ENCODE results near the gene TNKS2.
"Not testable (repeated sequence)": the region's sequence is repeated elsewhere in the genome, so short reads cannot be mapped to it uniquely, and the experiment has no call there.

Gene TNKS2

DNA sequence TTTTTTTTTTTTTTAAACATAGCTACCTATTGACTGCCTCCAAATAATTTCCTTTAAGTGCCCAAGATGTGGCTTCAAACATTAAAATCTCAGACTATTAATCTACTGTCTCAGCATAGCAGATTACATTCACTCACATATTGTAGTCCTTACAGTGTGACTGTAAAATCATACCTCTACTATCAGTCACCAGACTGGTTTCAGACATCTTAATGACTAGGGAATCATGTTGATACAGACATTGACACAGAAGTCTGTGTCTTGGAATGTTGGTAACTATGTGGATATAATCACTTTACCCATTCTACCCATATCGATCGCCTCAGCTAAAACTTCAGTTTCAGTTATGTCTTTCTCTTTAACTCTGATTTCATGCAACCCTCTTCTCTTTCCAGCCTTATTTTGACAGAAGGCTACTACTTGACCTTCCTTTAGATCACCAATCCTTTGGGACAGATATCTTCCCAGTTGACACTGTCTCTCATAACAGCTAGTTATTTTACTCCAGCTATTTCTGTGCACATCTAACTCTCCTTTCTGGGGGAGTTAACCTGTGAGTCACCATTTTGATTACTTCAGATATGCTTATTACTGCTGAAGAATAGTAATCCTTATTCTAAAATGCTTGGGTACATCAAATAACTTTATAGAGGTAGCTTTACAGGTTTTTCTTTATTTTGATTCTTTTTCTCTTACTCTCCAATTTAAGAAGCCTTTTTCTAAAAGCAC is 7.0 kb downstream of the TNKS2 start:
- Histone ChIP-seq H3K4me3 (ENCODE audit: low read length in 2 of 2) (no peak overlapping the region), H3K27ac (ENCODE audit: low read depth in 2 of 2, low read length in 2 of 2) (no peak overlapping the region), H3K9me3 (ENCODE audit: control insufficient read depth in 2 of 2, low read length in 2 of 2) (no peaks in the 10 kb centered on the region), H3K9ac (ENCODE audit: low read depth in 1 of 2, low read length in 2 of 2) (no peak overlapping the region), H3K36me3 (ENCODE audit: control insufficient read depth in 2 of 2, insufficient read depth in 2 of 2, low read length in 2 of 2) (peaks cover 2 to 4% of the 10 kb centered on the region in 2 donors), H3K4me1 (ENCODE audit: control insufficient read depth in 2 of 2, insufficient read depth in 2 of 2, low read length in 2 of 2) (peaks cover 3 to 6% of the 10 kb centered on the region in 2 donors), H3K27me3 (ENCODE audit: control insufficient read depth in 2 of 2, insufficient read depth in 2 of 2, low read length in 2 of 2) (no peaks in the 10 kb centered on the region)

DNA sequence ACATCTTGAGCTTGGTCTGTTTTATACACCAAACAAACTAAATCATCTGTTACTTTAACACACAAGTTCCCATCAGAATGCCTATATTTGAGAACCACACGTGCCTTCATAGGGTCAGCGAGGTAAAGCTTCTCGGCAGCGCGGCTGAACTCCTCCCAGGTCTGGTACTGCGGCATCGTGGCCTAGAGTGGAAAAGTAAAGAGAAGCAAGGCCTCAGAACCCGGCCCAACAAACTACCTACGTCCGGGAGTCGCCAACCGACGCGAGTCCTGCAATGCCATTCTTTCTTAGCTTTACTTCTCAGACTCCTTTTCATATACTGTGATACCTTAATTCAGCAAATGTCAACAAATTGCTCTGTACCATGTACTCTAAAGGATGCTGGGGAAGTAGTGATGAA is 9.0 kb downstream of the TNKS2 start:
- not testable (repeated sequence) for H3K36me3 ChIP-seq (ENCODE audit: control insufficient read depth in 2 of 2, insufficient read depth in 2 of 2, low read length in 2 of 2); H3K27me3 ChIP-seq (ENCODE audit: control insufficient read depth in 2 of 2, insufficient read depth in 2 of 2, low read length in 2 of 2); H3K9ac ChIP-seq (ENCODE audit: low read depth in 1 of 2, low read length in 2 of 2); H3K9me3 ChIP-seq (ENCODE audit: control insufficient read depth in 2 of 2, low read length in 2 of 2); H3K4me3 ChIP-seq (ENCODE audit: low read length in 2 of 2); H3K4me1 ChIP-seq (ENCODE audit: control insufficient read depth in 2 of 2, insufficient read depth in 2 of 2, low read length in 2 of 2); H3K27ac ChIP-seq (ENCODE audit: low read depth in 2 of 2, low read length in 2 of 2)

DNA sequence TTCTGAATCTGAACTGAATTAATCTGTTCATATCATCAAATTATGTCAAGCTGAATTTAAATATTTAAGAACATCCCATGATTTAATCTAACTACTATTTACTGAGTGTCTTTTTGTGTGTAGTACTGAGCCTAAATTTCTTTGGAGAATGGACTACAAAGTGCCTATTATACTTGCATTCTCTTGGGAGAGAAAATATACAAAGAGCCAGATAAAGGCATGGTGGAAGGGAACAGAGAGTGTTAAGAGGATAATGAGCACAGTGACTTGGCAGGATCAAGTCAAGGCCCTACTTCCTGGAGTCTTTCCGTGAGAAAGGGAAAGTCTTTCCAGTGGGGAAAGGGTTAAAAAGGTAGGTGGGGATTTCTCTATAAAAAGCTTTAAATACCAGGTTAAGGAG is 15.0 kb downstream of the TNKS2 start:
- no peak overlapping the region for H3K4me3 ChIP-seq (ENCODE audit: low read length in 2 of 2)
- H3K36me3 ChIP-seq (ENCODE audit: control insufficient read depth in 2 of 2, insufficient read depth in 2 of 2, low read length in 2 of 2): peaks cover 38 to 42% of the 10 kb centered on the region in 2 donors
- no peak overlapping the region for H3K27ac ChIP-seq (ENCODE audit: low read depth in 2 of 2, low read length in 2 of 2)
- no peaks in the 10 kb centered on the region for H3K9me3 ChIP-seq (ENCODE audit: control insufficient read depth in 2 of 2, low read length in 2 of 2)
- H3K9ac ChIP-seq (ENCODE audit: low read depth in 1 of 2, low read length in 2 of 2): no peak overlapping the region
- H3K27me3 ChIP-seq (ENCODE audit: control insufficient read depth in 2 of 2, insufficient read depth in 2 of 2, low read length in 2 of 2): no peaks in the 10 kb centered on the region
- H3K4me1 ChIP-seq (ENCODE audit: control insufficient read depth in 2 of 2, insufficient read depth in 2 of 2, low read length in 2 of 2): no peaks in the 10 kb centered on the region

DNA sequence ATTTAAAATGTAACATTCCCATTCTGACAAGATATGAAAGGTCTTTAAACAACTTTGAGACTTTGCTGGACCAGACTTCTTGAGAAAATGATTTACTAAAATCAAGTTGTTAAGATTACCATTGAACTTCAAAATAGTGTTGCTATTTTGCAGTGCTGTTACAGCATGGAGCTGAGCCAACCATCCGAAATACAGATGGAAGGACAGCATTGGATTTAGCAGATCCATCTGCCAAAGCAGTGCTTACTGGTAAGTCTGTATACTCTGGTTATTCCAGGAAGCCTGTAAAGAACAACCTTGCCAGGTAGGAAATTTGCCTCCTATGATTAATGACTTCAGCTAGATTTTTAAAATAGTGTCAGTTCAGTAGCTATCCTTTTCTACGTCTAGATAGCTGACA is 18.8 kb downstream of the TNKS2 start:
- no peak overlapping the region for H3K27ac ChIP-seq (ENCODE audit: low read depth in 2 of 2, low read length in 2 of 2)
- no peak overlapping the region for H3K9ac ChIP-seq (ENCODE audit: low read depth in 1 of 2, low read length in 2 of 2)
- no peaks in the 10 kb centered on the region for H3K27me3 ChIP-seq (ENCODE audit: control insufficient read depth in 2 of 2, insufficient read depth in 2 of 2, low read length in 2 of 2)
- H3K9me3 ChIP-seq (ENCODE audit: control insufficient read depth in 2 of 2, low read length in 2 of 2): no peaks in the 10 kb centered on the region
- no peaks in the 10 kb centered on the region for H3K4me1 ChIP-seq (ENCODE audit: control insufficient read depth in 2 of 2, insufficient read depth in 2 of 2, low read length in 2 of 2)
- no peak overlapping the region for H3K4me3 ChIP-seq (ENCODE audit: low read length in 2 of 2)
- peaks cover 65 to 73% of the 10 kb centered on the region in 2 donors for H3K36me3 ChIP-seq (ENCODE audit: control insufficient read depth in 2 of 2, insufficient read depth in 2 of 2, low read length in 2 of 2)

DNA sequence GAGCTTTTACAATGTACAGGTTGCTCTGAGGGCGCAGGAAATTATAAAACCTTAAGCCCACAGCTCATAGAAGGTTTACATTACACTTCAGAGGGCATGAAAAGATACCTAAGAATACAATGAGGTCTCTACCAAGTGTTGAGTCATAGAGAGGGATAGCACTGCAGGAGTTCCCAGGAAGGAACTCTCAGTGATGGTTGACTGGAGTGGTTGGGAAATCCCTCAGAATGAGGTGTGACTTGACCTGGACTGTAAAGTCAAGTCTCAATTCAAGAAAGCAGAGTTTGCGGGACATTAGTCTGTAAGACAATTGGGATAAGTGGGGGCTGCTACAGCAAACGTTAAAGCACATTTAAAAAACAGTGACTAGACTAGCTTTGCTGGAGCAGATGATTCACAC is 21.9 kb downstream of the TNKS2 start:
- Histone ChIP-seq H3K36me3 (ENCODE audit: control insufficient read depth in 2 of 2, insufficient read depth in 2 of 2, low read length in 2 of 2) (peaks cover 61 to 71% of the 10 kb centered on the region in 2 donors), H3K4me3 (ENCODE audit: low read length in 2 of 2) (no peak overlapping the region), H3K4me1 (ENCODE audit: control insufficient read depth in 2 of 2, insufficient read depth in 2 of 2, low read length in 2 of 2) (no peaks in the 10 kb centered on the region), H3K27me3 (ENCODE audit: control insufficient read depth in 2 of 2, insufficient read depth in 2 of 2, low read length in 2 of 2) (no peaks in the 10 kb centered on the region), H3K9me3 (ENCODE audit: control insufficient read depth in 2 of 2, low read length in 2 of 2) (no peaks in the 10 kb centered on the region), H3K9ac (ENCODE audit: low read depth in 1 of 2, low read length in 2 of 2) (no peak overlapping the region), H3K27ac (ENCODE audit: low read depth in 2 of 2, low read length in 2 of 2) (no peak overlapping the region)

DNA sequence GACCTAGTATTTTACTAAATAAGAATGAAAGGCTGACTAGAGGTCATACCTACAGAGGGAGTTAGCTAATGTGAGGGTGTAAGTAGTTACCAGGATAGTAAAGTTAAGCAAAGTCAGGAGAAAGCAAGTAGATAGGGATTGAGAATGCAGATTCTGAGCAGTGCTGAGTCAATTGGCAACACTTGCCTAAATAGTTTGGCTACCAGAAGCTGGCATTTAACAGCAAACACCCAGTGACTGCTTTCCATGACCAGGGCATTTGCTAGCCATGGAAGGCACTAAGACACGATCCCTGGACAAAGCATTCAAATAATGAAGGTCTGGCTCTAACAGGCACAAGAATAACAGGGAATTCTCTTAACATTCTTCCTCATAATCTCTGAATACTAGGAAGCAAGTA is 25.9 kb downstream of the TNKS2 start:
- Histone ChIP-seq H3K36me3 (ENCODE audit: control insufficient read depth in 2 of 2, insufficient read depth in 2 of 2, low read length in 2 of 2) (peaks cover 71 to 77% of the 10 kb centered on the region in 2 donors), H3K9ac (ENCODE audit: low read depth in 1 of 2, low read length in 2 of 2) (no peak overlapping the region), H3K4me1 (ENCODE audit: control insufficient read depth in 2 of 2, insufficient read depth in 2 of 2, low read length in 2 of 2) (no peaks in the 10 kb centered on the region), H3K9me3 (ENCODE audit: control insufficient read depth in 2 of 2, low read length in 2 of 2) (no peaks in the 10 kb centered on the region), H3K4me3 (ENCODE audit: low read length in 2 of 2) (no peak overlapping the region), H3K27me3 (ENCODE audit: control insufficient read depth in 2 of 2, insufficient read depth in 2 of 2, low read length in 2 of 2) (no peaks in the 10 kb centered on the region), H3K27ac (ENCODE audit: low read depth in 2 of 2, low read length in 2 of 2) (no peak overlapping the region)

DNA sequence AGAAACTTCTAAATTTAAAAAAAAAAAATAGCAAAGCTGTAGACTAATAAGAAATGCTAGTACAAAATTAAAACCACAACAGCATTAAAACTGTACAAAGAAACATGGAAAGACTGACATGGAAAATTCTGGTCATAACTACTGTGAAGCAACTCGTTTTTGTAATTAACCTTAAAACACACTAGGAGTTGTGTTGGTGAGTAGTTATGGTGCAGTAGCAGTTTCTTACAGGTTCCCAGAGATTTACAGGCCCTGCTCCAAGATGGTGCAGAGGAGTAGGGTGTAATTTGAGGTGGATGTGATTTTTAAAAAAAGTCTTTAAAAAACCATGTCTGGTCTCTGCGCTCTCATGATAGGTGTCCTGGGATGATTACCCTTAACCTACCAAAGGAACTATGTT is 31.0 kb downstream of the TNKS2 start:
- no peaks in the 10 kb centered on the region for H3K9me3 ChIP-seq (ENCODE audit: control insufficient read depth in 2 of 2, low read length in 2 of 2)
- H3K4me3 ChIP-seq (ENCODE audit: low read length in 2 of 2): no peak overlapping the region
- H3K36me3 ChIP-seq (ENCODE audit: control insufficient read depth in 2 of 2, insufficient read depth in 2 of 2, low read length in 2 of 2): peaks cover 74 to 76% of the 10 kb centered on the region in 2 donors
- H3K27ac ChIP-seq (ENCODE audit: low read depth in 2 of 2, low read length in 2 of 2): no peak overlapping the region
- no peaks in the 10 kb centered on the region for H3K27me3 ChIP-seq (ENCODE audit: control insufficient read depth in 2 of 2, insufficient read depth in 2 of 2, low read length in 2 of 2)
- H3K9ac ChIP-seq (ENCODE audit: low read depth in 1 of 2, low read length in 2 of 2): no peak overlapping the region
- H3K4me1 ChIP-seq (ENCODE audit: control insufficient read depth in 2 of 2, insufficient read depth in 2 of 2, low read length in 2 of 2): no peaks in the 10 kb centered on the region

DNA sequence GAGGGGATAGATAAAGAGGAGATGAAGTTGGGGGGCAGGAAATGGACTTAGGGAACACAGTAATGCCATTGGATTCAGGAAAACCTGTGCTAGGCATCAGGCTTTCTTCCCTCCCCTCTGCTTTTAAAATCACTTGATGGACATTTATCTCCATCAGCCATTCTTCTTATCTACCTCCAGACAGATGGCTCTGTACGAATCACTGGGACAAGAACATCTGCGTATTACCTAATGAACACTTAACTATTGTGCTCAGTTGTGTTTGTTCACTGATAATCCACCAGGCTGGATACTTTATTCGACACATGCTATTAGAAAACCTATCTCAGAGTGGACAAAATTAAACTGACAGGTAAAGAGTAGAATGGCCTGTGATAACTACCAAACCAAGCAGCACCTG is 40.0 kb downstream of the TNKS2 start:
- no peaks in the 10 kb centered on the region for H3K9me3 ChIP-seq (ENCODE audit: control insufficient read depth in 2 of 2, low read length in 2 of 2)
- H3K4me3 ChIP-seq (ENCODE audit: low read length in 2 of 2): no peak overlapping the region
- no peaks in the 10 kb centered on the region for H3K4me1 ChIP-seq (ENCODE audit: control insufficient read depth in 2 of 2, insufficient read depth in 2 of 2, low read length in 2 of 2)
- H3K27ac ChIP-seq (ENCODE audit: low read depth in 2 of 2, low read length in 2 of 2): no peak overlapping the region
- H3K27me3 ChIP-seq (ENCODE audit: control insufficient read depth in 2 of 2, insufficient read depth in 2 of 2, low read length in 2 of 2): no peaks in the 10 kb centered on the region
- no peak overlapping the region for H3K9ac ChIP-seq (ENCODE audit: low read depth in 1 of 2, low read length in 2 of 2)
- peaks cover 58 to 84% of the 10 kb centered on the region in 2 donors for H3K36me3 ChIP-seq (ENCODE audit: control insufficient read depth in 2 of 2, insufficient read depth in 2 of 2, low read length in 2 of 2)

DNA sequence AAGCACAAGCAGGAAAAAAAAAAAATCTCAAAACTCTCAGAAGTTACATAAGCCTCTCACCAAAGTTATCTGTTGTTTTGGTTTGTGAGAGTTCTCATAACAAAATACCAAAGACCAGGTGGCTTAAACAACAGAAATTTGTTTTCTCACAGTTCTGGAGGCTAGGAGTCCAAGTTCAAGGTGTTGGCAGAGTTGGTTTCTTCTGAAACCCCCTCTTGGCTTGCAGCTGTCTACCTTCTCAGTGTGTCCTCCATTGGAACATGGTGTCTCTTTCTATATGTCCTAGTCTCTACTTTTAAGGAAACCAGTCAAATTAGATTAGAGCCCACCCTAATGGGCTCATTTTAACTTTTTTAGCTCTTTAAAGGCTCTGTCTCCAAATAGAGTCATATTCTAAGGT is 44.9 kb downstream of the TNKS2 start:
- Histone ChIP-seq H3K4me3 (ENCODE audit: low read length in 2 of 2) (no peak overlapping the region), H3K27me3 (ENCODE audit: control insufficient read depth in 2 of 2, insufficient read depth in 2 of 2, low read length in 2 of 2) (no peaks in the 10 kb centered on the region), H3K4me1 (ENCODE audit: control insufficient read depth in 2 of 2, insufficient read depth in 2 of 2, low read length in 2 of 2) (no peaks in the 10 kb centered on the region), H3K9me3 (ENCODE audit: control insufficient read depth in 2 of 2, low read length in 2 of 2) (no peaks in the 10 kb centered on the region), H3K27ac (ENCODE audit: low read depth in 2 of 2, low read length in 2 of 2) (no peak overlapping the region), H3K36me3 (ENCODE audit: control insufficient read depth in 2 of 2, insufficient read depth in 2 of 2, low read length in 2 of 2) (peaks cover 47 to 72% of the 10 kb centered on the region in 2 donors), H3K9ac (ENCODE audit: low read depth in 1 of 2, low read length in 2 of 2) (no peak overlapping the region)

DNA sequence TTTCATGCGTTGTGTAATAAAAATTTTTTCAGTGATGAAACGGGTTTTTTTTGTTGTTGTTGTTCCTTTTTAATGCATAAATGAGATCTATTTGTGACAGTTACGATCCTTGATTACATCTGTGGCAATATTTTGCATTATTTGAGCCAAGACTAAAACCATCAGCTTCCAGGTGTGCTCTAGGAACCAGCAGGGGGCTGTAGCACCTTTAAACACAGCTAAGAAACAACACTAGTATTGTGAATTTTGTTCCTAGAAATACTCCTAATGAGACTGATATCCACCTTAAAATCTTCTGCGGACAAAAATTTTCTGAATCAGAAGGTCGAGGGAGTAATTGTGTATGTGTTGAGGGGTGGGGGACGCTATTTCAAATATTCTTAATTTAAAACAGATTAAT is 58.4 kb downstream of the TNKS2 start:
- Histone ChIP-seq H3K36me3 (ENCODE audit: control insufficient read depth in 2 of 2, insufficient read depth in 2 of 2, low read length in 2 of 2) (peaks cover 68 to 69% of the 10 kb centered on the region in 2 donors), H3K9me3 (ENCODE audit: control insufficient read depth in 2 of 2, low read length in 2 of 2) (no peaks in the 10 kb centered on the region), H3K9ac (ENCODE audit: low read depth in 1 of 2, low read length in 2 of 2) (no peak overlapping the region), H3K27ac (ENCODE audit: low read depth in 2 of 2, low read length in 2 of 2) (no peak overlapping the region), H3K4me1 (ENCODE audit: control insufficient read depth in 2 of 2, insufficient read depth in 2 of 2, low read length in 2 of 2) (no peaks in the 10 kb centered on the region), H3K4me3 (ENCODE audit: low read length in 2 of 2) (no peak overlapping the region), H3K27me3 (ENCODE audit: control insufficient read depth in 2 of 2, insufficient read depth in 2 of 2, low read length in 2 of 2) (no peaks in the 10 kb centered on the region)

Measured in mucosa of rectum (tissue), 2 donors.